CD4-positive, alpha-beta T cell treated with Interleukin-4 for 4 hours (primary cell): Measurements from ENCODE around the gene BCL11A.
"Not testable (repeated sequence)": the region's sequence is repeated elsewhere in the genome, so short reads cannot be mapped to it uniquely, and the experiment has no call there.

Experiments used
- DNase-seq: peaks from one replicate; pipeline ENCODE4 v3.0.0-alpha.2; 2020

Gene BCL11A

GRCh38 chr2:60417210-60417609, 136.2 kb downstream of the BCL11A start:
- not testable (repeated sequence) for DNase-seq

DNA sequence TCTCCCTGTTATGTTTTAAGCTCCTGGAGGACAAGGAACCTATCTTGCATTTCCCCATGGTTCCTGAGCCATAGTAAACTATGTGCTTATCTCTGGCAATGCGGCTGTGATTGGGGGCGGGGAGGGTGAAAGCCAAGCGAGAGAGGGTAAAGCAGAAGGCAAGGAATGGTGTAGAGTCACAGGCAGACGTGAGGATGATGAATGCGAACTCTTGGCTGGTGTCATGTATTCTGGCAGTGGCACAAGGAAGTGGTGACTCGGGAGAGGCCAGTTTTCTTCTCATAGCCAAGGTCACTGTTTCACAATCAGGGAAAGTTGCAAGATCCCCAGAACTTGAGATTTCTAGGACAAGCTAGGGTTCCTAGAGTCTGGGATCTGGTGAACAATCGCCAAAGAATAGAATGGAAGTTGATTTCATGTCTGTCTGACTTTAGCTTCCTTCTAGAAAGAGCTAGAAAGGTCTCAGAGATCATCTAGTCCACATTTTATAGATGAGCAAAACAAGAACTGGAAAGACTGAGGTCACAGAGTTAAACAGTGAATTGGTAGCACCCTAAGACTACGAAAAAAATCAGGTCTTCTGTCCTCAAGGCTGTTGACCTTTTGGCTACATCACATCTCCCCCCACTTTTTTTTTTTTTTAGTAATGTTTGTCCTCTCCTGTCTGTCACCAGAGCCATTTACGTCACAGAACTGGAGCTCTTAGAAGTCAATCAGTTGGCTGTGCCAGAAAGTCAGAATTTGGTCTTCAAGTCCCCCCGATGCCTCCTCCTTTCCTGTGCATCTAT, 137.0 kb downstream of the BCL11A start:
- DNase-seq = no peak

GRCh38 chr2:60415814-60416213, 137.6 kb downstream of the BCL11A start:
- no peak for DNase-seq

- no peak for DNase-seq
These were observed 138.8 kb downstream of the BCL11A start for GRCh38 chr2:60414495-60415138.

GRCh38 chr2:60413814-60414168, 139.7 kb downstream of the BCL11A start:
- DNase-seq = peak; percentile 4

DNA sequence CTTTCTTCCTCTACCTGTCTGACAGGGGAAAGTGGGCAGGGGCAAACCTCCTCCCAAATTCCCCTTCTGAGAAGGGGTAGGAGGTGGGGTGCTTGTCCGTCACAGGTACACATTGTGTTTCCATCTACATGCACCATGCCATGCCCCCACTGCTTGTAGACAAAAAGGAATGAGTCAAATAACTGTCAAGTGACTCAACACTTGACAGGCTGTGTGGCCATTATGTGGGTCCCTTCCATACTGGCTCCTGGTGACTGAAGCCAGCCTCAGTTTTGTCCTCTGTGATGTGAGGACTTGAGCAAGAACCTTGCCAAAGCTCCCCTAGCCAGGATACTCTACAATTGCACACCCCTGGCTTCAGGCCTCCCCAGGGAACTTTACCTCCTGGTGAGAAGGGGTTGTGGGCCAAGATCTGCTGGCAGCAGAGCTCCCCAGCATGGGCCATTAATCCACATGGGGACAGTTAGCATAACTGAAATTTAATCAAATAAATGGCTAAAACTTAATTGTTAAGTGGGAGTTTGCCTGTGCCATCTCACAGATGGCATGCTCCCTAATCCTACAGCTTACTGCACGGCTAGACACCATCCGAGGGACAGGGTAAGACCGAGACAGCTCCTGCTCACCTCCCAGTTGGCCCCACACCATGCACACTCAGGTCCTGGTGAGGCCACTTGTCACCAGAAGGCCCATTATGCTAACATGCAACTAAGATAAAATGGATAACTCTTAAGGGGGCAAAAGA, 140.2 kb downstream of the BCL11A start:
- no peak for DNase-seq

DNA sequence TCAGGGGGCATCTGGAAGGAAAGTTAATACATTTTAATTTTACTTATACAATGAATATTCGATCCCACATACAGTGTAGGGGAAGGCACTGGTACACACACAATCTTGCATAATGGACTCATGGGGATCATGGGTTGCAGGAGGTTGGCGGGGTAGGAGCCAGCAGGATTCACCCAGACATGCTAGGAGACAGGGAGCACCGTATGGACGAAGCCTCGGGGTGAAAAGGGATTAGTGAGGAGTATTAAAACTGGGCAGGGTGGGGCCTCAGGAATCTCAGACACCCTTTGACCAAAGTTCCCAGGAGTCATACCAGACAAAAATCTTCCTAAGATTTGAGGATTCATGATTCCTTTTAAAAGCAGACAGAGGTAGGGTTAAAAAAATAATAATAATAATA, 140.8 kb downstream of the BCL11A start:
- DNase-seq = no peak

GRCh38 chr2:60412027-60412426, 141.4 kb downstream of the BCL11A start:
- DNase-seq = no peak

DNA sequence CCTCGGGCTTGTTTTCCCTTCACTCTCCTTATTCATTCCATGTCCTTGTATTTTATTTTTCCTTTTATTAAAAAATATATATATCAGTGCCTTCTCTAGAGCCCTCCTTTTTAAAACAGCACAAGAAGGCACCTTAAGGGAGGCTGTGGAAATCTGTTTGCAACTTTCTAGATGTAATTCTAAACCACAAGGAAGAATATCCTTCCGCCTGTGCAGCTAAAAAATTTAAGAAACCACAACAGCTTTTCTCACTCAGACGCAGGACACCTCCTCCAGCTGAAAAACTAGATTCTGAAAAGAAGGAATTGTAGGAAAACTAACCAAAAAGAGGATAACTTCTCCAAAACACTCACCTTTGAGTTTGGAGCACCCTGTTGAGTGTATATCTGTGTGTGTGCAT, 142.2 kb downstream of the BCL11A start:
- DNase-seq = no peak

DNA sequence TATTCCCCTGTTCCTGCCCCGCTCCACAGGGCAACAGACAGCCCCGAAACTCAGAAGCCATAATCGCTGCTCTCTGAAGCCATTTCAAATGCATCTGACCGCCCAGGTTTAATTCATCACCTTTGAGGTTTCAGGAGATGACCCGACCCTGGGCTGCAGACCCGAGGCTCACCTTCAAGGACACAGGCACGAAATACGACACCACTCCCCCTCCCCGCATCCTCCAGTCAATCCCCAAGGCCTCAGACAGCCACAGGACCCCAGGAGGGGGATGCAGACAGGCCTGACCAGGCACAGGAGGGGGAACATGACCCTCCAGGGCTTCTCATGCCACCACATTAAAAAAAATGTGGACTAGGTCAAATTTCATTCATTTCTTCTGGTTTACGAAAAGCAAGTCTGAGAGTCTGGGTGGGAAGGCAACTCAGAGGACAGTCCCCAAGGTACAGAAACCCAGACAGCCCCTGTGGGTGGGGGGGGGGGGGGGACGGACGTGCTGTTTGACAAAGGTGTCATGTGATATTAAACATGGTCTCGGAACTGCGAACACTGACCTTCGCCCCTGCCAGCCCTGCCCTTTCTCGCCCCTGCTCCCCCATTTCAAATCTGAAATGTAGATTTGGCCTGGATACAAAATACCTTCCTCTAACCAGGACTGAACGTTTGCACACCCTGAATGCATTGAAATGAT, 142.9 kb downstream of the BCL11A start:
- no peak for DNase-seq

GRCh38 chr2:60409531-60409871, 144.0 kb downstream of the BCL11A start:
- DNase-seq = no peak

- DNase-seq = no peak
These were observed 144.5 kb downstream of the BCL11A start for GRCh38 chr2:60408811-60409530.

- DNase-seq = no peak
These were observed 145.2 kb downstream of the BCL11A start for GRCh38 chr2:60408207-60408606.

DNA sequence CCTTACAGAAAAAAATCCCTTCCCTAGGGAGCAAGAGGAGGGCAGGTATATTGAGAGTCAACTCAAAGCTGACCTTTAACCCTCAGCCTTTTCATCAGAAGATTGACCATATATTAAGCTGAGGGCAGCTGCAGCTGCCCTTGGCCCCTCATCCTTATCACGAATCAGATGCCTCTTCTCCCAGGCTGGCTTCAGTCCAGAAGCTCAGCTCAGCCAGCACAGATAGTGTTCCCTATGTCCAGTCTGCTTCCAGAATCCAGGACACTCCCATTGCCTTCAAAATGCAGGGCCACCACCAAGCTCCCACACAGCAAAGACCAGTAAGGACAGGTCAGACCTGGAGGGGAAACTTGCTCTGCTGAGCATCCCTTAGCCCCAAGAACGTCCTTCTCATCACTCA, 146.1 kb downstream of the BCL11A start:
- no peak for DNase-seq

GRCh38 chr2:60406192-60406591, 147.3 kb downstream of the BCL11A start:
- no peak for DNase-seq

- no peak for DNase-seq
These were observed 148.1 kb downstream of the BCL11A start for GRCh38 chr2:60405271-60405919.
